Measurements from ENCODE around the gene GDF10.

GRCh38 chr10:47357131-47357582, 57.2 kb downstream of the GDF10 start:
- TF ChIP-seq PREB (CRISPR knock-in tag; IDR thresholded peaks at IDR 0.05) (no peak), BHLHE40 (IDR thresholded peaks at IDR 0.05; ENCODE audit: low read length) (no peak), CENPT (CRISPR knock-in tag; IDR thresholded peaks at IDR 0.05; ENCODE audit: low read depth) (no peak), NFIB (CRISPR knock-in tag; IDR thresholded peaks at IDR 0.05; ENCODE audit: borderline replicate concordance) (no peak), RARG (CRISPR knock-in tag; IDR thresholded peaks at IDR 0.05; ENCODE audit: low read depth) (no peak), EED (CRISPR knock-in tag; IDR thresholded peaks at IDR 0.05) (no peak)
- TF ChIP-seq, protein P1, sequence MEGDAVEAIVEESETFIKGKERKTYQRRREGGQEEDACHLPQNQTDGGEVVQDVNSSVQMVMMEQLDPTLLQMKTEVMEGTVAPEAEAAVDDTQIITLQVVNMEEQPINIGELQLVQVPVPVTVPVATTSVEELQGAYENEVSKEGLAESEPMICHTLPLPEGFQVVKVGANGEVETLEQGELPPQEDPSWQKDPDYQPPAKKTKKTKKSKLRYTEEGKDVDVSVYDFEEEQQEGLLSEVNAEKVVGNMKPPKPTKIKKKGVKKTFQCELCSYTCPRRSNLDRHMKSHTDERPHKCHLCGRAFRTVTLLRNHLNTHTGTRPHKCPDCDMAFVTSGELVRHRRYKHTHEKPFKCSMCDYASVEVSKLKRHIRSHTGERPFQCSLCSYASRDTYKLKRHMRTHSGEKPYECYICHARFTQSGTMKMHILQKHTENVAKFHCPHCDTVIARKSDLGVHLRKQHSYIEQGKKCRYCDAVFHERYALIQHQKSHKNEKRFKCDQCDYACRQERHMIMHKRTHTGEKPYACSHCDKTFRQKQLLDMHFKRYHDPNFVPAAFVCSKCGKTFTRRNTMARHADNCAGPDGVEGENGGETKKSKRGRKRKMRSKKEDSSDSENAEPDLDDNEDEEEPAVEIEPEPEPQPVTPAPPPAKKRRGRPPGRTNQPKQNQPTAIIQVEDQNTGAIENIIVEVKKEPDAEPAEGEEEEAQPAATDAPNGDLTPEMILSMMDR (CRISPR knock-in tag; IDR thresholded peaks at IDR 0.05) = no peak

Measured in HepG2 (cell line).